Spleen (tissue), 11 donors: ENCODE results near the gene FGD5. TPM values are rescaled to one million over a fixed set of nuclear protein-coding genes. Genes with fewer than 3 reads are reported as not detected.
A peak's percentile ranks its signal among the peaks of the same experiment; 100 is the strongest.

ENCODE experiments used
- DNase-seq: peaks from one replicate; pipeline ENCODE4 v3.0.0-alpha.2; 2020
- H3K27ac ChIP-seq, 8 donors: fragments of 200-600 bp; sonication (generic) in 7 of 8; 1 replicate in 4 of 8; 2 replicates in 4 of 8; pipeline versions ENCODE4 v1.5.0 to v1.8.0; 2016 to 2021; ENCODE audit warnings: inconsistent platforms in 4 of 8, mild to moderate bottlenecking in 4 of 8, moderate library complexity in 1 of 8
- H3K27me3 ChIP-seq, 7 donors: fragments of 200-600 bp; sonication (generic) in 6 of 7; replicated peaks in 1 of 7; 1 replicate in 4 of 7; 2 replicates in 3 of 7; pipeline versions ENCODE4 v1.5.0 to v1.8.0; 2016 to 2021; ENCODE audit warnings: inconsistent platforms in 3 of 7, mild to moderate bottlenecking in 1 of 7
- H3K36me3 ChIP-seq, 6 donors: fragments of 200-600 bp; sonication (generic) in 5 of 6; 1 replicate in 4 of 6; 2 replicates in 2 of 6; pipeline versions ENCODE4 v1.5.0 to v1.8.0; 2016 to 2021; ENCODE audit warnings: inconsistent platforms in 2 of 6
- H3K4me1 ChIP-seq, 6 donors: fragments of 200-600 bp; sonication (generic) in 5 of 6; 1 replicate in 3 of 6; 2 replicates in 3 of 6; pipeline versions ENCODE4 v1.5.0 to v1.8.0; 2016 to 2021; ENCODE audit warnings: inconsistent platforms in 3 of 6
- H3K4me3 ChIP-seq, 8 donors: fragments of 200-600 bp; sonication (generic) in 7 of 8; 1 replicate in 4 of 8; 2 replicates in 4 of 8; pipeline versions ENCODE4 v1.5.0 to v1.8.0; 2016 to 2021; ENCODE audit warnings: inconsistent platforms in 4 of 8, mild to moderate bottlenecking in 4 of 8, moderate library complexity in 2 of 8
- H3K9me3 ChIP-seq, 8 donors: fragments of 200-600 bp; sonication (generic) in 7 of 8; 1 replicate in 4 of 8; 2 replicates in 4 of 8; pipeline versions ENCODE4 v1.5.0 to v1.8.0; 2016 to 2021; ENCODE audit warnings: inconsistent platforms in 4 of 8
- POLR2A ChIP-seq, 3 donors: fragments of 450-650 bp; IDR thresholded peaks; one replicate each; pipeline ENCODE4 v1.5.1; 2017; ENCODE audit warnings: antibody characterized with exemption in 3 of 3, mild to moderate bottlenecking in 1 of 3
- POLR2AphosphoS5 ChIP-seq, 3 donors: sonication (generic); formaldehyde crosslinking; IDR thresholded peaks; one replicate each; pipeline ENCODE4 v1.5.1; 2017; ENCODE audit warnings: antibody characterized with exemption in 3 of 3
- WGBS, 5 donors: extraction: QIAGEN DNeasy Blood & Tissue Kit in 3 of 5; methylation state at CpG; one replicate each; pipeline versions ENCODE4 v1.1.5 to v1.1.7; 2013 to 2018; 5-methylcytosine and 5-hydroxymethylcytosine counted together
- intact Hi-C: fragments of 100-400 bp; cut with DNase I; formaldehyde crosslinking; loops from one replicate; pipeline ENCODE4 v1.15.0; 2023; ENCODE audit warnings: low total_unique reads
- polyA plus RNA-seq, 3 donors: library from polyadenylated mRNA; stranded (reverse); fragments of 200-250 nt; gene quantifications; one replicate each; pipeline ENCODE4 v1.2.1, GENCODE V29; 2013
- total RNA-seq, 7 donors: library from RNA; depleted of rRNA in 3 of 7; stranded (reverse); fragments of >200 nt in 3 of 7; fragmentation: NEBNext Ultra II Directional in 4 of 7; extraction: Animal tissue kit (Norgen Biotek cat#: 25700) in 4 of 7; gene quantifications; one replicate each; pipeline versions ENCODE4 v1.1.0 to v1.2.1, GENCODE V29; 2016 to 2021
- TF ChIP-seq, protein P1 (sequence below), 11 experiments: fragments of 200-600 bp in 7 of 11; fragments of 450-650 bp in 4 of 11; sonication (generic) in 4 of 11; IDR thresholded peaks in 8 of 11; conservative IDR thresholded peaks in 3 of 11; 1 replicate in 7 of 11; 2 replicates in 4 of 11; pipeline versions ENCODE4 v1.4.0 to v1.8.0; 2016 to 2021; ENCODE audit warnings: antibody characterized with exemption in 11 of 11, inconsistent platforms in 4 of 11, mild to moderate bottlenecking in 1 of 11
- donor health status: healthy with polysubstance abuse.
- donor health status: DM: no; HTN: no; CAD: no; lungs with moderate emphysema.
- donor health status: DM: no; HTN: no; CAD: no.
- donor health status: Bipolar disorder and iron deficiency.
- donor health status: healthy.
- donor health status: DM: no; HTN: no; CAD: no.
- donor health status: DM: yes; HTN: yes; CAD: no.

The FGD5 gene
- total and polyA plus RNA-seq, 10 donors: 6.0 to 145 (median 63.8) TPM

DNA sequence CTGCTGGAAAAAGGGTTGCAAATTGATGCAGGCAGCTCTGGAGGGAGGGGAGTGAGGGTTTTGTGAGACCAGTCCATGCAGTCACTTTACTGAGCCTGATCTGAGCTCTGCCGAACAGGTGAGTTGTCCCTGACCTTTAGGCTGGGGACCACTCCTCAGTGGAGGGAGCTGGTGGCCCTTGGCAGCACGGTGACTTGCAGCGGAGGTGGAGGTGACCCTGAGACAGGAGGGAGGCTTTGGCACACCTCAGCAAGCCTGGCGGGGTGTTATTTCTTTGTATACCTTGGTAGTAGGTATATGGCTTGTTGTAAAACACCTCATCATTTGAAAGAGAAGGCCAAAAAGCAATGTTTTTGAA is 43.5 kb downstream of the FGD5 start:
- DNase-seq: peak; percentile 24

GRCh38 chr3:14862661-14863230 is 44.0 kb downstream of the FGD5 start:
- DNase-seq: peak; percentile 64
- TF ChIP-seq POLR2AphosphoS5 (IDR thresholded peaks at IDR 0.05) (peak in 2 of 3 donors; percentile 47 to 71), POLR2A (IDR thresholded peaks at IDR 0.05) (no peak)
- 60 to 84% (median 63%) methylated on average over 4 to 5 of the region's 5 CpGs for WGBS, 5 donors
- Histone ChIP-seq H3K4me3 (no peak overlapping the region), H3K27ac (peak overlapping the region in 7 of 8 donors; percentile 9 to 72 (median 62)), H3K27me3 (no peaks in the 10 kb centered on the region), H3K9me3 (no peaks in the 10 kb centered on the region), H3K36me3 (peaks cover 0 to 18% (median 0%) of the 10 kb centered on the region in 6 donors), H3K4me1 (peaks cover 13 to 58% (median 37%) of the 10 kb centered on the region in 6 donors)
- intact Hi-C loops: no loop called here

More for the DNA sequence above, 43.5 kb downstream of the FGD5 start:
- 74 to 82% (median 81%) methylated on average over 3 to 4 of the region's 4 CpGs for WGBS, 5 donors
- Histone ChIP-seq H3K4me3 (no peak overlapping the region), H3K27ac (peak overlapping the region in 6 of 8 donors; percentile 9 to 72 (median 64)), H3K9me3 (no peaks in the 10 kb centered on the region), H3K4me1 (peaks cover 13 to 56% (median 37%) of the 10 kb centered on the region in 6 donors), H3K36me3 (peaks cover 0 to 18% (median 0%) of the 10 kb centered on the region in 6 donors), H3K27me3 (no peaks in the 10 kb centered on the region)
- TF ChIP-seq, protein P1, sequence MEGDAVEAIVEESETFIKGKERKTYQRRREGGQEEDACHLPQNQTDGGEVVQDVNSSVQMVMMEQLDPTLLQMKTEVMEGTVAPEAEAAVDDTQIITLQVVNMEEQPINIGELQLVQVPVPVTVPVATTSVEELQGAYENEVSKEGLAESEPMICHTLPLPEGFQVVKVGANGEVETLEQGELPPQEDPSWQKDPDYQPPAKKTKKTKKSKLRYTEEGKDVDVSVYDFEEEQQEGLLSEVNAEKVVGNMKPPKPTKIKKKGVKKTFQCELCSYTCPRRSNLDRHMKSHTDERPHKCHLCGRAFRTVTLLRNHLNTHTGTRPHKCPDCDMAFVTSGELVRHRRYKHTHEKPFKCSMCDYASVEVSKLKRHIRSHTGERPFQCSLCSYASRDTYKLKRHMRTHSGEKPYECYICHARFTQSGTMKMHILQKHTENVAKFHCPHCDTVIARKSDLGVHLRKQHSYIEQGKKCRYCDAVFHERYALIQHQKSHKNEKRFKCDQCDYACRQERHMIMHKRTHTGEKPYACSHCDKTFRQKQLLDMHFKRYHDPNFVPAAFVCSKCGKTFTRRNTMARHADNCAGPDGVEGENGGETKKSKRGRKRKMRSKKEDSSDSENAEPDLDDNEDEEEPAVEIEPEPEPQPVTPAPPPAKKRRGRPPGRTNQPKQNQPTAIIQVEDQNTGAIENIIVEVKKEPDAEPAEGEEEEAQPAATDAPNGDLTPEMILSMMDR (IDR thresholded peaks at IDR 0.05 in 8 of 11, conservative IDR thresholded peaks at IDR 0.05 in 3 of 11): no peak
- TF ChIP-seq POLR2AphosphoS5 (IDR thresholded peaks at IDR 0.05) (no peak), POLR2A (IDR thresholded peaks at IDR 0.05) (no peak)
- intact Hi-C loops: no loop called here

GRCh38 chr3:14863333-14864100 is 44.8 kb downstream of the FGD5 start:
- H3K9me3 ChIP-seq: no peaks in the 10 kb centered on the region
- peak overlapping the region in 5 of 8 donors; percentile 56 to 72 (median 66) for H3K27ac ChIP-seq
- 46 to 81% (median 65%) methylated on average over 10 of the region's 10 CpGs for WGBS, 5 donors
- intact Hi-C loops: no loop called here
- no peak overlapping the region for H3K4me3 ChIP-seq
- peaks cover 0 to 18% (median 0%) of the 10 kb centered on the region in 6 donors for H3K36me3 ChIP-seq
- TF ChIP-seq, protein P1 (IDR thresholded peaks at IDR 0.05 in 8 of 11, conservative IDR thresholded peaks at IDR 0.05 in 3 of 11): peak in 7 of 11 experiments; percentile 14 to 43 (median 35)
- no peak for TF ChIP-seq POLR2AphosphoS5 (IDR thresholded peaks at IDR 0.05)
- H3K4me1 ChIP-seq: peaks cover 13 to 66% (median 41%) of the 10 kb centered on the region in 6 donors
- peak; percentile 69 for DNase-seq
- H3K27me3 ChIP-seq: no peaks in the 10 kb centered on the region

GRCh38 chr3:14864131-14864530 is 45.4 kb downstream of the FGD5 start:
- TF ChIP-seq POLR2A (IDR thresholded peaks at IDR 0.05): no peak
- TF ChIP-seq, protein P1 (IDR thresholded peaks at IDR 0.05 in 8 of 11, conservative IDR thresholded peaks at IDR 0.05 in 3 of 11): peak in 1 of 11 experiments; percentile 11
- Histone ChIP-seq H3K27ac (peak overlapping the region in 4 of 8 donors; percentile 56 to 72 (median 68)), H3K4me3 (no peak overlapping the region), H3K27me3 (no peaks in the 10 kb centered on the region), H3K4me1 (peaks cover 13 to 72% (median 41%) of the 10 kb centered on the region in 6 donors), H3K36me3 (peaks cover 0 to 18% (median 0%) of the 10 kb centered on the region in 6 donors), H3K9me3 (no peaks in the 10 kb centered on the region)
- WGBS, 5 donors: 83 to 95% (median 90%) methylated on average over 14 of the region's 14 CpGs
- peak; percentile 48 for DNase-seq
- intact Hi-C loops: no loop called here
